HG03039 (cell line): ENCODE data around the gene CAPRIN2.

ENCODE experiments used
- ATAC-seq: cut with Tn5 transposase; IDR thresholded peaks from one replicate; pipeline ENCODE4 v1.9.1; 2021; ENCODE audit warnings: mild to moderate bottlenecking, moderate library complexity; ENCODE audit not compliant: unreplicated experiment

CAPRIN2 gene

DNA sequence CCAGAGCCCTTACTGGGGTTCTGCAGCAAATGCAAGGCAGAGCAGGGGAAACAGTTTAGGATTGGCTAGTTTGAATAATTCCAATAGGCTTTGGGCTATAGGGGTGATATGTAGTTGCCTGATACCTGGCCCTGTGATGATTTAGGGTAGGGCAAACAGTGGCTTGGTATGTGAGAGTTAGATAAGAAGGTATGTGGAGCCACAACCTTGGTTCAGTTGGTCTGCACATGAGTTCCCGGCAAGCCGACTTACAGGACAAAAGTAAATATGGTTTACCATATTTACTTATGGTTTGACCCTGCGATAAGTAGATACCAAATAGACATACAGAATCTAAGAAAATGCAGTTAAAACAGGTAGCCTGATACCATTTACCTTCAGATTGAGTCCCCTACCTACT is 8.3 kb upstream of the CAPRIN2 start:
- no peak for ATAC-seq

GRCh38 chr12:30761730-30762129 is 7.0 kb upstream of the CAPRIN2 start:
- ATAC-seq, result no peak

DNA sequence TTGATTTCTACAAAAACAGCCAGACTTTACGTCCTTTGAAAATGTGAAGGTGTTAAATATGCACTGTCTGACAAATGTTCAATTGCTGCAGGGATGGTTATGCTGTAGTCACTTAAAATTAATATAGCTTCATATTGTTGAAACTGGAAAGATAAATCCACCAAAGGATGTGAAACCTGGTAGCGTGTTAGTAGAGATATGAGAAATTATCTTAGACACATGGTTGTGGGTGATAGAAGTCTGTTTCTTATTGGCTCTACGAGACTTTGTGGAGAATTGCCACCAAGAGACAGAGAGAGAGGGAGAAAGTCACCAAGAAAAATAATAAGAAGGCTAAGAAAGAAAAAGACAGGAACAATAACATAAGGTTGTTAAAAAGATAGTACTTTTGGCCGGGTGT is 2.6 kb upstream of the CAPRIN2 start:
- ATAC-seq, result no peak

DNA sequence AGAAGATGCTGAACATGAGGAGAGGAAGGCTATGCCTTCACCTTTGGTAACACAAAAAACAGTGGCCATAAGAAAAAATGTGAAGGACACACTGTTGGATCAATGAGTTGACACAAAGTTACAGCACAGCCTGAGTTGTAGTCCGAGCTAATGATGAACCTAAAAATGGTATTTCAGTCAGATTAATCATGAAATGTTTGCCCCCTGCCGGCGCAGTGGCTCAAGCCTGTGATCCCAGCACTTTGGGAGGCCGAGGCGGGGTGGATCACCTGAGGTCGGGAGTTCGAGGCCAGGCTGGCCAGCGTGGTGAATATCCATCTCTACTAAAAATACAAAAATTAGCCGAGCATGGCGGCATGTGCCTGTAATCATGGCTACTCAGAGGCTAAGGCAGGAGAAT is 1.3 kb upstream of the CAPRIN2 start:
- no peak for ATAC-seq

- ATAC-seq, result no peak
Measured at GRCh38 chr12:30755395-30755762, 628 bp upstream of the CAPRIN2 start.

GRCh38 chr12:30754383-30754749 is 385 bp downstream of the CAPRIN2 start:
- no peak for ATAC-seq

DNA sequence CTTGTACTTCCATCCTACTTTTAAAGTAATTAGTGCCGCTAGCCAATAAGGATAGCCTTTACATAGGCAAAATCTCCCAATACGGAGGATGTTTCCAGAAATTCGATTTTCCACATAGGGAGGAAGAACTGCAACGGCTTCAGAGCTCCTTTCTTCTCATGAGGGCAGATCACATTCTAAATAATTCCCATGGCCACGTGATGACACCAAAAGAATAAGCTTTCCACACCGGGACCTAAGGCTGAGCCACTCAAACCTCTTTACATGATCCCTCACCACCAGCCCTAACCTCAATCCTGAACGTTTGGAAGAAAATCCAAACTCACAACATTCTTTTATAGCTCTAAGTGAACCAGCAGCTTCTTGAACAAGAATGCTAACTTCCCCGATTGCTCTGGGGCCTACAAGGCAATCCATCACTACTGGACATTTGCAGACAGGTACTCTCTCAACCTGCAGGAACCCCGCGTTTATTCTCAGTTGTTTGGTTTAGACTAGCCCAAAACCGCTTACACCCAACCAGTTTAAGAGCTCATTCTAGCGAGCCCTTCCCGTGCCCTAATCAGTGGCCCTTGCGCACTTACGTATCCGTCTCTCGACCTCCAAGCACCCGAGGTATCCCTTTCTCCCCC is 884 bp downstream of the CAPRIN2 start:
- no peak for ATAC-seq

DNA sequence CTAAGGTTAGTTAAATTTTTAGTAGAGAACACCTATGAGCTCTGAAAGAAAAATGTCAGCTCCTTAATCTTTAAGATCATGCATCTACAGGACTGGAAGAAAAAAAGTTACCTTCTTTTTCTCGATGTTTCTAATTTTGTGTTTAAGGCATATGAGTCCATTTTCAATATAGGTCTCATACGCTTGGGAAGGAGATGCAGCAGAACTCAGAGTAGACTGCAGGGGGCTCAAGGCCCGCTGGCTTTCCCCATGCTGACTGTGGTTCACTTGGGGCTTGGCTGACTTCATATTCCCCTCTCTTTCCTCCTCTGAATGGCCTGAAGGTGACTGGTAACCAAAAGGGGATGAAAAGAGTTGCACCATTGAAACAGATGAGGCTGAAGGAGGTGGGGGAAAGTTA is 1.5 kb downstream of the CAPRIN2 start:
- ATAC-seq, result no peak

DNA sequence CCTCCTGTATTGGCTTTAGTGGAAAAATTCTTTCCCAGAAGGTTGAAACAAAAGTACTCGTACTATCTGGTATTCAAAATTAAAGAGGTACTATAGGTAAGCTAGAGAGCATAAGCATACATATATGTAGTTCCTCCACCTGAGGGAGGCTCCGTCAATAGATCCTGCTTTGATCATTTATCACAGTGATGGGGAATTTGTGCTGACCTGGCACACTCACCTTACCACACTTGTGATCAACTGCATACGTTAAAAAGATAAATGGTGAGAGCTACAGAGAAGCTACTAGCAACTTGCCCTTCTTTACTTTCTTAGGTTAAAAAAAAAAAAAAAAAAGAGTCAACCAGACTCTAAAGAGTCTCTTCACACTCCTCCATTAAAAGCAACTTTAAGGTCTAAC is 2.5 kb downstream of the CAPRIN2 start:
- no peak for ATAC-seq

DNA sequence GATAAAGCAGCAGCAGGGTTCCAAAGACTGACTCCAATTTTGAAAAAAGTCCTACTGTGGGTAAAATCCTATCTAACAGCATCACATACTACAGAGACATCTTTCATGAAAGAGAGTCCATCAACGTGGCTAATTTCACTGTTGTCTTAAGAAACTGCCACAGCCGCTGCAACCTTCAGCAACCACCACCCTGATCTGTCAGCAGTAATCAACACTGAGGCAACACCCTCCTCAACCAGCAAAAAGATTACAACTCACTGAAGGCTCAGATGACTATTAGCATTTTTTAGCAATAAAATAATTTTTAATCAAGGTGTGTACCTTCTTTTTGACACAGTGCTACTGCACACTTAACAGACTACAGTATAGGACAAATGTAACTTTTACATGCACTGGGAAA is 6.6 kb downstream of the CAPRIN2 start:
- ATAC-seq, result no peak

GRCh38 chr12:30746190-30746589 is 8.6 kb downstream of the CAPRIN2 start:
- no peak for ATAC-seq

GRCh38 chr12:30744321-30744720 is 10.4 kb downstream of the CAPRIN2 start:
- no peak for ATAC-seq

DNA sequence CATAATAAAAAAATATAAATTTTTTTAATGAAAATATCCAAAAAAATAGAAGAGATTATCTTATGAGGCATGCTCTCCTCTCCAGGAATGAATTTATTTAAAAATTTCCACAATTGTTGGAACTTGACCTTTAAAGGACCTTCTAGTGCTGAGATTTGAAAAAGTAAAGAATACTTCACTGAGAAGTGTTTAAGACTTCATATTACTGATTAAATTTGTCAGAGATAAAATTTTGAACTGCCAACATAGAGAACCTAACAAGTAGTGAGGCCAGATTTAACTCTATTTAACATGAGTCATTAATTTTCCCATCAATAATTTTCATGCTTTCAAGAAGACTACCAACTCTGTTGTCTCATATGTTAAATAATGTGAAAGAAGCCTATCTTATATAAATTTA is 14.5 kb downstream of the CAPRIN2 start:
- no peak for ATAC-seq

GRCh38 chr12:30739020-30739419 is 15.7 kb downstream of the CAPRIN2 start:
- ATAC-seq, result no peak

DNA sequence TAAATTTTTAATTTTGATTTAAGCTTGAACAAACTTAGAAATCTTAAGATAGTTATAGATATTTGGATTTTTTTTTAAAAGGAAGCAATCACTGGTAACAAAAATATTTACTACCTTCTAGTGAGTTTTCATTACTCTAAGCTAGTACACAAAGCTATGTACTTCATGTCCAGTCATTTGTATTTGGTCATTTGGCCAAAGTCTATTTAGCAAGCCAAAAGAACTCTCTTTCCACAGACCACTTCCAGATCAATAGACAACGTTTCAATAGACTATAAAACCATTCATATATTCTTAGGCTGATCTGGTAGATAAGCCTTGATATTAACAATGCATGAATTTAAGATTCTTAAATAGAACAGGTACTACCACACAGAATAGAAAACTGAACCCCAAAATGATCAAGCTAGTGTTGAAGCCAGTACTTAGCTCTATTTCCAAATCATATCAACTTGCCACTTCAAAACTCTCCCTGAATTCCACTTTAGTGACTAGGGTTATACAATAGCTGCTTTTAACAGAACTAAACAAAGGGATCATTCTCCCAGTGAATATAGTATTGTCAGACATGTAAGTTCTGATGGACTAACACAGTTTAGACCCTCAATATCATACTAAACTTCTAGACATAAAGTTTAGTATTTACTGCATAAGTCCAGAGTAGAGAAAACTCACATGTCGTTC is 21.7 kb downstream of the CAPRIN2 start:
- no peak for ATAC-seq

DNA sequence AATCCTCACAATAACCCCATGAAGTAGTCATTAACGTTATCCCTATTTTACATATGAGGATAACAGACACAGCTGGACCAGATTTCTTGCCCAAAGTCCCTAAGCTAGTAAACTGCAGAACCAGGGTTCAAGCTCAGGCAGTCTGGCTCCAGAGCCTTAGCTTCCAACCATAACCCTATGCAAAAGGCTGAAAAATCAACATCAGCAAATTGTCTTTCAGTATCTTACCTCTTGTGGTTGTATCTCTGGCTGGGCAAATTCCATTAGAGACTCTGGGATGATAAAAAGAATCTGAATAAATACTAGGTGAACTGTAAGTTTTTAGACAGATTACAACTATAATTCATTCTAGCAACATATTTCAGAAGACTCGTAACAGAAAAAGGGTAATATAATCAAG is 24.7 kb downstream of the CAPRIN2 start:
- ATAC-seq, result no peak

DNA sequence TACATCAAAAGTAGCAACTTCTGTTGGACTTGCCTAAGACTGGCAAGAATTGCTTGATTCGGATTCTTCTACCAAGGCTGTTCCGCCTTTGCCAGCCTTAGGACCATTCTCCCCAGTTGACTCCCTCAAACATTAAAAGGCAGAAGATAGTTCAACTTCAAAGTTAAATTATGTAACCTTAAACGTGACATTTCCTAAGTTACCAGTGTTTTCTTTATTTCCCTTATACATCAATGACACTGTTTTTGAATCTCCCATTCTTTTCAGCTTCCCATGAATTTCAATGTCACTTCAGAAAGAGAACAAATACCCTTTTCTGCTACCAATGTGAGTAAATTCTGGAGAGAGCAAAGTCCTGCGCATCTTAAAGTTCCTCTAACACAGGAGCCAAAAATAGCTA is 25.2 kb downstream of the CAPRIN2 start:
- ATAC-seq, result no peak

DNA sequence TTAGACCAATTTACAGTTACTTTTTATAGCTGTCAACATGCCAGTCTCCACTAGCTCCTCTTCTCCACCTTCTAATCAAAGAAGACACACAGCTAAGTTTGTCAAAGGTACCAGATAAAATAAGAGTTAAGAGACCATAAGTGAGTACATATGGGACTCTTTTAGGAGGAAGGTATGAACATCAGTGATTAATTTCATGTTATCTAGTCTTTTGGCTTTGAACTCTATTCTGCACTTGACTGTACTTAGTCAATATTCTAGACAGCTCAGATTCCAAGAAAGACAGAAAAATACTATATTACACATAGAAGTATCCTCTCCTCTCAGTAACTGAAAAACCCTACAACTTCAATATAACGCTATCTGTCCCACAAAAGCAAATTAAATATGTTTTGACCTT is 28.1 kb downstream of the CAPRIN2 start:
- no peak for ATAC-seq

- ATAC-seq, result no peak
Measured at GRCh38 chr12:30725739-30726138, 29.0 kb downstream of the CAPRIN2 start.

GRCh38 chr12:30719060-30719459 is 35.7 kb downstream of the CAPRIN2 start:
- ATAC-seq, result no peak

DNA sequence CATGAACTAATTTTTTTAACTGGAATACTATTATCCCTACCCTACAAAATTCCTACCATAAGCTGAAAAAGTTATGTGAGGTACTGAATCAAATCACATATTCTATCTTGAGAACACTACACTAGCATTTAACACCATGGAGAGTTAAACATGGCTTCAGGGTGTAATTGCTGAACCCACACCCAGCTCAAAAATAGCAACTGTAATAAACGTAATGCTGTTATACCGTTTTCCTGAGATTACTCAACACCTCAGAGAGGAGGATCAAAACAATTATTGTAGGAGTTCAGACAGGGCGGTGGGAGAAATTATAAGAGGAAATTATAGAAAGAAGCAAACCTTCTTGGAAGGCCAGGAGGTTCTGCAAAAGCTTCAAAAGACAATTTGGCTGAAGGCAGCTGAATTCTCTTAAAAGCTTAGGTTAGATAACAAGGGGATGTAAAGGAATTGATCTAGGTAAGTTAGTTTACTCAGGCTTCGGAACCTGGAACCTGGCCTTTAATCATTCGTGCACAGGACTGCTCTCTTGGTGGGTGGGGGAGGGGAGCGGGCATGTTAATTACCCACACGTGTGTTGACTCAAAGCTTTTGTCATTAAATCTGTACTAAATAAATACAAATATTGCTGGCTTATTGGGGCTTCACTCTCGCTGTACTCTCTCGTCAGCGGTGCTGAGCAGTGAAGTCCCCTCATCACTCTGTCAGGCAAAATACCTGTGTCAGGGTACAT is 47.0 kb downstream of the CAPRIN2 start:
- ATAC-seq, result no peak

- ATAC-seq, result no peak
Measured at GRCh38 chr12:30706476-30706875, 48.3 kb downstream of the CAPRIN2 start.
